SK-N-SH treated with all-trans-retinoic acid at 6 μM for 48 hours (cell line): ENCODE measurements around the gene BPIFB6.

Experiments
- ATAC-seq: fragments of 200-7000 bp; cut with Tn5 transposase; 3 replicates; pipeline ENCODE4 v1.9.1; 2020; ENCODE audit warnings: mild to moderate bottlenecking, moderate library complexity
- ARNTL ChIP-seq: fragments of 450-650 bp; formaldehyde crosslinking; IDR thresholded peaks from 2 replicates; pipeline ENCODE4 v1.5.0; 2020; ENCODE audit warnings: low read depth, mild to moderate bottlenecking, moderate library complexity, borderline replicate concordance
- BACH2 ChIP-seq: fragments of 250-450 bp; sonication (Bioruptor Pico); IDR thresholded peaks from 2 replicates; pipeline ENCODE4 v1.9.0; 2021; ENCODE audit warnings: mild to moderate bottlenecking, borderline replicate concordance
- CREB5 ChIP-seq: fragments of 250-450 bp; sonication (Bioruptor Pico); IDR thresholded peaks from 2 replicates; pipeline ENCODE4 v1.5.1; 2020; ENCODE audit warnings: low read depth, mild to moderate bottlenecking, moderate library complexity
- CSDC2 ChIP-seq: fragments of 250-450 bp; sonication (Bioruptor Pico); IDR thresholded peaks from 2 replicates; pipeline ENCODE4 v1.5.0; 2020; ENCODE audit warnings: mild to moderate bottlenecking, moderate library complexity
- CSRNP3 ChIP-seq: fragments of 250-450 bp; sonication (Bioruptor Pico); IDR thresholded peaks from 2 replicates; pipeline ENCODE4 v1.5.1; 2021; ENCODE audit warnings: mild to moderate bottlenecking, moderate library complexity
- ESRRG ChIP-seq: fragments of 250-450 bp; sonication (Bioruptor Pico); IDR thresholded peaks from 2 replicates; pipeline ENCODE4 v1.6.1; 2021; ENCODE audit warnings: mild to moderate bottlenecking
- GLIS3 ChIP-seq: fragments of 250-450 bp; sonication (Bioruptor Pico); IDR thresholded peaks from 2 replicates; pipeline ENCODE4 v1.5.0; 2020; ENCODE audit warnings: mild to moderate bottlenecking, moderate library complexity
- ISL1 ChIP-seq: fragments of 250-450 bp; sonication (Bioruptor Pico); IDR thresholded peaks from 2 replicates; pipeline ENCODE4 v2.1.2; 2022; ENCODE audit warnings: mild to moderate bottlenecking, moderate library complexity
- OSR1 ChIP-seq: fragments of 250-450 bp; sonication (Bioruptor Pico); IDR thresholded peaks from 2 replicates; pipeline ENCODE4 v1.8.0; 2022; ENCODE audit warnings: moderate library complexity, mild to moderate bottlenecking, inconsistent platforms
- PATZ1 ChIP-seq: fragments of 250-450 bp; sonication (Bioruptor Pico); IDR thresholded peaks from 2 replicates; pipeline ENCODE4 v1.8.0; 2020; ENCODE audit warnings: mild to moderate bottlenecking, moderate library complexity, borderline replicate concordance
- PPARA ChIP-seq: fragments of 250-450 bp; sonication (Bioruptor Pico); IDR thresholded peaks from 2 replicates; pipeline ENCODE4 v1.5.0; 2020; ENCODE audit warnings: mild to moderate bottlenecking, borderline replicate concordance
- RARB ChIP-seq: fragments of 250-450 bp; sonication (Bioruptor Pico); IDR thresholded peaks from 2 replicates; pipeline ENCODE4 v1.8.0; 2021; ENCODE audit warnings: mild to moderate bottlenecking, moderate library complexity
- SNAI2 ChIP-seq: fragments of 250-450 bp; sonication (Bioruptor Pico); IDR thresholded peaks from 2 replicates; pipeline ENCODE4 v1.5.0; 2020; ENCODE audit warnings: mild to moderate bottlenecking, moderate library complexity
- TCF4 ChIP-seq: fragments of 250-450 bp; sonication (Bioruptor Pico); IDR thresholded peaks from 2 replicates; pipeline ENCODE4 v1.8.0; 2021; ENCODE audit warnings: mild to moderate bottlenecking, moderate library complexity, borderline replicate concordance
- TOX ChIP-seq: fragments of 250-450 bp; sonication (Bioruptor Pico); IDR thresholded peaks from 2 replicates; pipeline ENCODE4 v1.8.0; 2021; ENCODE audit warnings: mild to moderate bottlenecking, moderate library complexity, borderline replicate concordance
- TSHZ2 ChIP-seq: fragments of 250-450 bp; sonication (Bioruptor Pico); IDR thresholded peaks from 2 replicates; pipeline ENCODE4 v1.5.0; 2020; ENCODE audit warnings: mild to moderate bottlenecking, moderate library complexity
- ZC3H10 ChIP-seq: fragments of 250-450 bp; sonication (Bioruptor Pico); IDR thresholded peaks from 2 replicates; pipeline ENCODE4 v1.5.1; 2021; ENCODE audit warnings: mild to moderate bottlenecking, moderate library complexity
- ZFP3 ChIP-seq: fragments of 250-450 bp; sonication (Bioruptor Pico); IDR thresholded peaks from 2 replicates; pipeline ENCODE4 v1.5.0; 2020; ENCODE audit warnings: mild to moderate bottlenecking, moderate library complexity
- ZFP30 ChIP-seq: fragments of 450-650 bp; formaldehyde crosslinking; IDR thresholded peaks from 2 replicates; pipeline ENCODE4 v1.5.0; 2022; ENCODE audit warnings: mild to moderate bottlenecking, moderate library complexity
- ZNF565 ChIP-seq: fragments of 450-650 bp; formaldehyde crosslinking; conservative IDR thresholded peaks from 2 replicates; pipeline ENCODE4 v1.5.0; 2020; ENCODE audit warnings: low read depth, mild to moderate bottlenecking, moderate library complexity
- ZNF70 ChIP-seq: fragments of 450-650 bp; formaldehyde crosslinking; IDR thresholded peaks from 2 replicates; pipeline ENCODE4 v1.5.0; 2020; ENCODE audit warnings: mild to moderate bottlenecking, moderate library complexity
- ZNF8 ChIP-seq: fragments of 450-650 bp; formaldehyde crosslinking; IDR thresholded peaks from 2 replicates; pipeline ENCODE4 v1.5.0; 2020; ENCODE audit warnings: mild to moderate bottlenecking, moderate library complexity

Gene BPIFB6

GRCh38 chr20:33091147-33091546 lies 59.7 kb downstream of the BPIFB6 start:
- ATAC-seq: no peak
- TF ChIP-seq BACH2 (CRISPR knock-in tag) (no peak), ESRRG (CRISPR knock-in tag) (no peak), TOX (CRISPR knock-in tag) (no peak), ZFP30 (CRISPR knock-in tag) (no peak), TSHZ2 (CRISPR knock-in tag) (no peak), ZFP3 (CRISPR knock-in tag) (no peak), OSR1 (CRISPR knock-in tag) (no peak), PATZ1 (CRISPR knock-in tag) (no peak), CREB5 (CRISPR knock-in tag) (no peak), ZNF70 (CRISPR knock-in tag) (no peak), RARB (no peak), CSRNP3 (CRISPR knock-in tag) (no peak), ZC3H10 (CRISPR knock-in tag) (no peak), TCF4 (no peak), ISL1 (CRISPR knock-in tag) (no peak), PPARA (no peak), CSDC2 (CRISPR knock-in tag) (no peak), ZNF565 (CRISPR knock-in tag) (no peak)

GRCh38 chr20:33091693-33092092 lies 60.2 kb downstream of the BPIFB6 start:
- ATAC-seq: no peak
- no peak for TF ChIP-seq GLIS3 (CRISPR knock-in tag)
- no peak for TF ChIP-seq ZFP3 (CRISPR knock-in tag)
- no peak for TF ChIP-seq ZNF8 (CRISPR knock-in tag)
- no peak for TF ChIP-seq SNAI2 (CRISPR knock-in tag)
- TF ChIP-seq ISL1 (CRISPR knock-in tag): no peak
- no peak for TF ChIP-seq PPARA
- TF ChIP-seq ZC3H10 (CRISPR knock-in tag): no peak
- TF ChIP-seq TOX (CRISPR knock-in tag): no peak
- no peak for TF ChIP-seq ZFP30 (CRISPR knock-in tag)
- TF ChIP-seq ESRRG (CRISPR knock-in tag): no peak

GRCh38 chr20:33092361-33092760 lies 60.9 kb downstream of the BPIFB6 start:
- ATAC-seq: no peak
- no peak for TF ChIP-seq SNAI2 (CRISPR knock-in tag)
- TF ChIP-seq, all 23 proteins: peak for 0

- no peak for TF ChIP-seq PPARA
- no peak for ATAC-seq
These were observed 61.6 kb downstream of the BPIFB6 start for GRCh38 chr20:33093074-33093473.

- no peak for TF ChIP-seq ZNF8 (CRISPR knock-in tag)
- TF ChIP-seq PPARA: no peak
- TF ChIP-seq ZNF70 (CRISPR knock-in tag): no peak
- TF ChIP-seq RARB: no peak
- TF ChIP-seq SNAI2 (CRISPR knock-in tag): no peak
- no peak for TF ChIP-seq OSR1 (CRISPR knock-in tag)
- no peak for TF ChIP-seq ARNTL (CRISPR knock-in tag)
- no peak for TF ChIP-seq ZFP30 (CRISPR knock-in tag)
- TF ChIP-seq GLIS3 (CRISPR knock-in tag): no peak
- no peak for TF ChIP-seq ISL1 (CRISPR knock-in tag)
- no peak for TF ChIP-seq CSDC2 (CRISPR knock-in tag)
- no peak for TF ChIP-seq CREB5 (CRISPR knock-in tag)
- no peak for TF ChIP-seq PATZ1 (CRISPR knock-in tag)
- ATAC-seq: no peak
These were observed 62.1 kb downstream of the BPIFB6 start for GRCh38 chr20:33093582-33093981.
